NCI-H1048 (cell line): ENCODE measurements around the gene DGKZ.

ENCODE experiments used
- DNase-seq: peaks from one replicate; lab custom pipeline; 2025; lab: John Stamatoyannopoulos, UW

DGKZ gene

DNA sequence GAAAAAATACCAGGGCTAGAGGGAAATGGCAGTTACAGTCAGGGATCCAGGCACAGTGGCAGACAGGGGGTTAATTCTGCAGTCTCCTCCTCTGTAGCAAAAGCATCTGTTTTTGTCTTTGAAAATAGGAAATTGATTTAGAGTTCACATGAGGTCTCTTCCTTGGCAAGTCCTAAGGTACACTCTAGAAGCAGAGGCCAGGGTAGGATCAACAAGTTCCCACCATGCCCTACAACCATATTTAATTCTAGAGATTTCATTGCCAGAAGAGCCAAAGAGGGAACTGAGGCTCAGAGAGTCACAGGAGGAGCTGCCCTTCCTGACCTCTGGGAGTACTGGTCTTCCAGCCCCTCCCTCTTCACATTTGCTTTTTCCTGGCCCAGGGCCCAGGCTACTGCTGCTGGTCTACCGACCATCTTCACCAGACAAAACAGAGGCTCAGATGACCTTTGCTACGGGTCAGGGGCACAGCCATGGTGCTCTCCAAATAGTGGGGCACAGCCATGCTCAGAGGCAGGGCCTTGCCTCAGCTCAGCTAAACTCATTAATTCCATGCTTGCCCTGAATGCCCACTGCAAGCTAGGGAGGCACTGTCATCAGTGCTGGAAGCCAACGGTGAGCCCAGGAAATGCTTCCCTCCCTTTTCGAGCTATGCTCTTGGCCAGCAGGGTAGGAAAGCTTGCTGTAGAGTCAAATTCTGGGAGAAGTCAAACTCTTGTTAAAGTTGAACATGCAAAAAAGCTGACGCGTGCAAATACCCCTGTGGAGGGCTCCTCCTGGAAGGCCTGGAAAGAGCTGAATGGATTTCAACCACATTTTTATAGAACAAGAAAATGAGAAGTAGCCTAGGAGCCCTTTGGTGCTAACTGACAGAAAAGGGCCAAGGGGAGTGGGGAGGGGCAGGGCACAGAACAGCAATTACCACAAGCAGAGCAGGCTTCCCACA, 56.0 kb downstream of the DGKZ start:
- DNase-seq: no peak

DNA sequence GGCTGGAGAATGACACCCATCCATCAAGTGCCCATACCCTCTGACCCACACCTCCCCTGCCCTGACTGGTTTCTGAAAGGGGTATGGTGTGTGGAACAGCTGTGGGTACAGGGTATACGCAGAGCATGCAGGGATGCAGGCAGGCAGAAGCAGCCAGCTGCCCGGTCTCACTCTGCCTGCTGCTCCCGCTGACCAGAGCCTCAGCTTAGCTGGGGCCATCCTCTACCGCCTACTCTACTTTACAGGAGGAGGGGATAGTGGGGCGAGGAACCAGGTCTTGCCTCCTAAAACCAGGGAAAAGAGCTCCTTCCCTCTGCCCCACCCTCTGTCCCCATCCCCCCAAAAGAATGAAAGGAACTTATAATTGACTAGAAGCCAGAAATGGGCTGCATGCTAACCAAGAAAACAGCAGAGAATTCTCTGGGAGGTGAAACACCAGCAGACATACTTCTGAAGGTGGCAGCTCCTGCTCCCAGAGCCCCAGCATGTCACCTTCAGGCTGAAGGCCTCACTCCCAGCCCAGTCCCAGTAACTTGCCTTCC, 57.3 kb downstream of the DGKZ start:
- DNase-seq: no peak

DNA sequence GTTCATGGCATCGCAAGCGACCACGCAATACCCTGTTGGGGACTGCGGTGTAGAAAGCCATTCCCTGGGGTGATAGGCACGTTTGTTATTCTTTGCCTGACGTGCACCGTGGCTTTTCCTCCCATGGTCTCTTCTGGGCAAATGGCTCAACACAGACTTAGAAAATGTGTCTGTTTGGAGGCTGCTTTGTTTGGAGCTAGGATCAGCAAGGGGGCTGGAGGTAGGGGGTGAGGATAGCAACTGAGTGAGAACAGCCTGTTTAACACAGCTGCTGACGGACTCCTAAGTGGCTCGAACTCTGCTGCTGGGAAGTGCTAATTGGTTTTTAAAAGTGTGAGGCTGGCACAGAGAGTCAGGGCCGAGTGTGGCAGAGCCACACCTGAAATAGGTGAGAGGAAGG, 60.4 kb downstream of the DGKZ start:
- no peak for DNase-seq

DNA sequence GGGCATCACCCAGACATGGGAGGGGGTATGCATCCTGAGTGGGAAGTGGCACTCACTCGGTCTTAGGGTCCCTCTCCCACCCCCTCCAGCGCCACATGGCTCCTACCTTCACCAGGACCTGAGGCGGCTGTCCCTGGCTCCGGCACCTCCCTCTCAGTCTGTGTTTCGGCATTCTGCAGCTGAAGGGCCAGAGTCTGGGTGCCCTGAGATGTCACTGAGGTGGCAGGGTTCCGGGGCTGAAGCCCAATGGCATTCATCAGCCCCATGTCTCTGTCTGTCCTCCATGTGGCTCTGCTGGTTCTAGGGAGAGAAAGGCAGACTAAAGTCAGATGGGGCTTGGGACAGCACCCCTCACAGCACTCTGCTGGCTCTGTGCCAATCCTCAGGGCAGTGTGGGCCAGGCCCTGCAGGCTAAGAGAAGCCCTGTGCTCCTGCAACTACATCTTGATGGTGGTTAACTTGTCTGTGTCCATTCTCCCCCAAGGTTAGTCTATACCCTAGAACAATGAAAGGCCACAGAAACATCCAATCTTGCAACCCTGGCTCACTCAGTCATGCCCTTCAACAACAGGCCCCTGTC, 61.2 kb downstream of the DGKZ start:
- DNase-seq: no peak

DNA sequence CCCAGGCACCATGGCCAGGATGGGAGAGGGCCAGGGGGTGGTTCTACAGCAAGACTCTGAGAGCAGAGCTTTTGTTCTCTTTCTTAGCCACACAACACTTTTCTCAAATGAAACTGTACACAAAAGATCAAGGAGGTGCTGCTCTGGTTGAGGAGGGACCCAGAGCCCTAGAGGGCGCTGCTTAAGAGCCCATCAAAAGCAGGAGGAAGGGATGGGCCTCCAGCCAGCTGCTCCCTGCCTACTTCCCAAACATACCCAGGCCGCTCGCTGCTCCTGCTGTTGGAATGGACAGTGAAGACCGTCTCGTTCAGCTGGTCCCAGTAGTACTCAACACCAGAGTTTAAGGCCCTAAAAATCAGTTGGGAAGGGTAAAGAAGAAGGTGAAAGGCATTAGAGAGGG, 62.8 kb downstream of the DGKZ start:
- DNase-seq: no peak

DNA sequence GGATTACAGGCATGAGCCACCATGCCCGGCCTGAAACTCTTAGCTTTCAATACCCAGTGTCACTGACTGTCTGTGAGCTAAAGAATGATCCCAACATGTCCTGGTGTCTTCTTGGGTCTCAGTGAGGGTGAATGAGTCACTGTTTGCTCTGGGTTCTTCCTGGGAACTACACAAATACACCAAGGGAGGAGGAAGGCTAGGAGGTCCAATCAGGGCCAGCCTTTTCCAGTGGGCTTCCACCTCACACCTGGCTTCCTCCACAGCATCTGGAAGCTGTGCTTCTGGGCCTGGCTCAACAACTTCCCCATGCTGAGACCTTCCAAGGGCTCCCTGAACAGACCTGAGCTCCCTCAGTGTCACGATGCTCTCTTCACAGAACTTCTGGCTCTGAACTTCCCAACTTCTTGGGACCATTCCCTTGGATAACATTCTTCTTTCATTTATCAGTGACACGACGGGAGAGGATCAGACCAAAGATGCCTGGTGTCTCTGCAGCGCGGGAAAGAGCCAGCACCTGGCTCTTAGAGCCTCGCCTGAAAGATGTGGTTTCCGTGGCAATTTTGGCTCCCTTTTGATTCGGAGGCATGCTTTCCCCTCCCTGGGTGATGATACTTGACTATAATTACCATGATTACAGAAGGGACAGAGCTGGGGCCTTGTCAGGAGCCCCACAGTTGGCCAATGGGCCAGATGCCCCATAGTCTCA, 66.7 kb downstream of the DGKZ start:
- DNase-seq: no peak

DNA sequence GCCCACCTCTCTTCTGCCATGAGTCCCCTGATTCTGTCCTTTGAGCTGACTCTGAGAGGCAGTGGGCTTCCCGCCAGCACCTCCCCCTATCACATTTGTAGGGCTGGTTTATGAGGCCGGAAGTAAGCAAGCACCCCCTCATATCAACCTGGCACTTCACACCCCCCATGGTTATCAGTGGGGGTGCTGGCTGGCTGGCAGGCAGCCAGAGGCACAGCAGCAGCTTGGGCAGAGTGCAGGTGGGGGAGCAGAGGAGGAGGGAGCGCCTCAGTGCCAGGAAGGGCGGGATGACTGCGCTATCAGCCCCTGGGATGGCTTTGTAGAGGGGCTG, 67.2 kb downstream of the DGKZ start:
- no peak for DNase-seq

DNA sequence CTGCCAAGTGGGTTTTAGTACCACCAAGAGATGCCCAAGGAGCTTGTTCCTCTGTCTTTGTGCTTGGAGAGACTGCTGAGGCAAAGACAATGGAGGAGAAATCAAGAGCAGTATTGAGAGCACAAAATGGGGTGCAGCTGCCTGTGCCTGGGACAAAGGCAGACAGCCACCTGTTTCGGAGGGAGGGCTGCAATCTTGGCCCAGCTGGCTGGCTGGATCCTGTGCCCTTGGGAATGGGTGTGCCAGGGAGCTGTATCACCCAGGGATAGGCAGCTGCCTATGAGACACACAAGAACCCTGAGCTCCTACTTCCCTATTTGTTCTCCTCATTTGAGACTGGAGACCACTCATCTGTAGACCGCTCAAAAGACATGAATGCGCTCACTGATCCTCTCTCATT, 67.6 kb downstream of the DGKZ start:
- DNase-seq: no peak

DNA sequence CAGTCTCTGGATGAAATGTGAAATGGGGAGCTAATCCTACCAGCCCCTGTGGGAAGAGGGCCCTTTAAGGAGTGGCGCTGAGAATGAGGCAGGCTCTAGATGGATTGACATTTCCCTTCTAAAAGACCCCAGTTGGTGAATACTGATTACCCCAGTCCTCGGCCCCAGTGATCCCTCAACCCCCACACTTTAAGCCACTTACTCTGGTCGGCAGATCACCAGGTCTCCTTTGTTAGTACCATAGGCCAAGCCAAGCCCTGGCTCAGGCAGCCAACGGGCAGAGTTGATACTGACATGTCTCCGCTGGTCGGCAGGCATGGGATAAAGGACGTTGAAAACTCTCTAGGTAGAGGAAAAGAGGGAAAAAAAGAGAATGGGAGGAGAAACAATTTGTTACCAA, 70.4 kb downstream of the DGKZ start:
- DNase-seq: no peak

DNA sequence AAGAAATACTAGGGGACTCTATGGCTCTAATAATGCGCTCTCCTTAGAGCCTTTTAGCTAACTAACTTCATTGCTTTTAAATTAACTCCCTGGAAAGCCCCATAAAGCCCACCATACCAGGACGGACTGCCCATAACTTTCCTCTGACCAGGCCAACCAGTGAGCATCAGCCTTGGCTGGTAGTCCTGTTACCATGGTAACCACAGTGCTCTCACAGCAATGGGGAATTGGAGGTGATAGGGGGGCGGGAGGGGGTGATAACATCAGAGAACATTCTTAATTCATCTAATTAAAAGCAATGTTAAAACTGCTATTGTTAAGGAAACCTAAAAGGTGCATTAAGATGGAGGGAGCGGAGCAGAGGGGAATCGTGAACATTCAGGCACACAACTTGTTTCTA, 71.5 kb downstream of the DGKZ start:
- DNase-seq: no peak

DNA sequence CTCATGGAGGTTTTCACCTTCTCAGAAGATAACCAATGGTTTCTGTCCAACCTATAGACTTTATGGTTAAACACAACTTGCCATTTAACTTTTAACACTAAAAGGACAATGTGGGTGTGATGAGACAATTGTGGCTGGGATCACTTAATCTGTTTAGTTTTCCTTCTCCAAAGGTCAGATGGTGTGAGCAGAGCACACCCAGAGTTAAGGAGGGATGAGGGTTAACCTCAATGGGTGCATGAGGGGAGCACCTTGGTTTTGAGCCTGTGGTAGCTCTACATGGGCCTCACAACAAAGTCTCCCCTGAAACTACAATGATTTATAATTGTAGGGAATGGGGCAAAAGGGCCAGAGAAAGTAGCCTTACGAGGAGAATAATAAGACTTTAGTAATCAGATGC, 73.2 kb downstream of the DGKZ start:
- DNase-seq: no peak

DNA sequence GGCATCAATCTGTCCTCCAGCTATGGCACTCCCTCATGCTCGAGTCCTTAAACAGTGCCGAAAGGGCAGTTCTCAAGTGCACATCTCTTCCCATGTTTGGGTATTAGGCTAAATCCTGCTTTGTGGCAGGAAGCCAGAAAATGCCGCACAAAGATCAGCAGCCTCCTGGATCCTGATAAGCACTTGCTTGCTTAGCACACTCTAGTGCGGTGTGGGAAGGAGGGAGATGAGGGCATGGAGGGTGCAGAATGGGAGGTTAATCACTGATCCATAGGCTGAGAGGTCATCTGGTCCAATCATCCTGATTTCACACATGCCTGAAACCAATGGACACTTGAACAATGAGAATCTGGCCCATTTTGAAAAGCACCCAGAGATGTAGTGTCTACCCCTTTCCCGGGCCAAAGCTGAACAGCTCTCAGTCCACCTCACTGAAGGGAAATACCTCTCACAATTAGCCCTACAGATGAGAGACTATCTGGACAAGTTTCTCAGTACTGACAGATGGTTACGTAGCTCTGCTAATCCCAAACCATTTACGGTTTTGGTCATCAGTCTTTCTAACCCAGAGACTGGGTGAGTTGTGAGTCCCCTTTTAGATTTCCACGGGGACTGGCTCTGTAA, 74.1 kb downstream of the DGKZ start:
- DNase-seq: no peak

DNA sequence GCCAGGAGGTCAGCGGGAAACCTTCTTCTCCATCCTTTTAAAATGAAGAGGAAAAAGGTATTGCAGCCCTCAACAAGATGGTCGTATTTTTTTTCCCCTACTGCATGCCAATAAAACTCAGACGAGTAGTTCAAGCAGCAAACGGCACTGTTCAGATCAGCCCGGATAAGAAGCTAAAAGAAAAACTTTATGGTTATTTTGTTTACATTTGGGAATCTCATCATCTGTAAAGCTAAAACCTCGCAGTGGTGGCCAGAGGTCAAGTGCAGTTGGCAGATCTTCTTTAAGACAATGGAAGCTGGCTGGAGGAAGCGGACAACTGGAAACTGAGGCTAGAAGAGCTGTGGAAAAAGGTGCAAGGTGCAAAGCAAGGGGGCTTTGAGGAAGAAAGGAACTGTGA, 75.3 kb downstream of the DGKZ start:
- no peak for DNase-seq

DNA sequence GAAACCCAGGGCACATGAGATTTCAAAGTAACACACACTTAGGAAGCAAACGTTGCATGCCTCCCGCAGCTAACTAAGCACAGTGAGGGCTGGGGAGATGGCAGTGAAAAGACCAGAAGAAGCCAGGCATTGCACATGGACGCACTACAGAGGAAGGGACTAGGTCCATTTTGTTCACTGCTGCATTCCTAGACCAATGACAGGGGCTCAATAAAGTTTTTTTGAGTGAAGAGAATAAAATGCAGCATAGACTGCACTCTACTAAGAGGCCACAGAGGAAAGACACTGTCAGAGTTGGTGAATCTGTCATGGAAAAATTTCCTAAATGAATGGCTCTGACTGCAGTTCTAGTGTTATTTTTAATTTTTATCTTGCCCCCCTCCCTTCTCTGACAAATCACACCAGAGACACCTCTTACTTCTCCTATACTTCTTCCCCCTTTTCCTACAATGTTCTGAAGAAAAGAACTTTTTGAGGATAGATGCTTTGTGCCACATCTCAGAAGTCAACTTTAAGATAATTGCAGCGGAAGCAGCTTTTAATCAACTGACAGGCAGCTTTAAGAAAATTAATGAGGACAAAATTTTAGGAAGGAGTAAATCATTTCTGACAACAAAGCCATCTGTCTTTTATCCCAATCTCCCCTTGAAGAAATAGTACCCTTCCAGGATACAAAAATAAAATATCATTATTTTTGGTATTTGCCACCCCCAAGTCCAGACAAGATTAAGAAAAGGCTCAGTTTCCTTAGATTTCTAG, 79.1 kb downstream of the DGKZ start:
- no peak for DNase-seq

DNA sequence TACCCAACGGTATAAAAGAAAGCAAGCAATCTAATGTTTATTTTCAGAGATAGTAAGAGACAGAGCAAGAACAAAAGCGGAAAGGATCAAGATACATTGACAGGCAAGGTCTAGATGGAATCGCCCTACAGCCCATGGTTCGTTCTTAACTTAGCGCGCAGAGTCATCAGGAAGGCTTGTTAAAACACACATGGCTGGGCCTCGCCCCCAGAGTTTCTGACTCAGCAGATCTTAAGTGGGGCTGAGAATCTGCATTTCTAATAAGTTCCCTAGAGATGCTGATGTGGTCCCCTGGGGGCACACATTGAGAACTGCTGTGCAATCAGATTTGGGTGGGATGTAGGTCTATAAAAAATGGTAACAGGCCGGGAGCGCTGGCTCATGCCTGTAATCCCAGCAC, 80.1 kb downstream of the DGKZ start:
- no peak for DNase-seq

DNA sequence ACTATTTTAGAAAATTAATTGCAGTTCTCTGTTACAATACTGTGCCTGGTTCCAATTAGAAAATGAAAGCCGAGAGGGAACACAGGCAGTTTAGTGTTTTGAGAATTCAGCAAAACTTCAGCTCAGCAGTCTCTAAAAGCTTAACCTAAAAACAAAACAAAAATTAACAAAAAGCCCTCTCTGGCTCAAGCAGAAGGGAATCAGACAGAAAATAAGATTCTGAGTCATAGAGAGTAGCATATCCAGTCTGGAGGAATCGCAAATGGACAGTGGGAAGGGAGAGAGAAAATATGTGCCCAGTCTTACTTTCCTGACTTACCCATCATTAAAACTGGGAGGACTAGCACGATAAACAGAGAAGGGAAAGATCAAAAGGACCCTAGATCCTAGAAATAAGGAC, 82.5 kb downstream of the DGKZ start:
- DNase-seq: no peak
